Adrenal gland (tissue), 12 donors: Measurements from ENCODE around the gene KDM4C. TPM values are rescaled to one million over a fixed set of nuclear protein-coding genes. Genes with fewer than 3 reads are reported as not detected.

Source experiments
- DNase-seq, 7 donors: peaks; one replicate each; pipeline ENCODE4 v3.0.0-alpha.2; 2019 to 2020
- H3K27ac ChIP-seq, 5 donors: fragments of 200-600 bp; sonication (generic) in 4 of 5; 1 replicate in 3 of 5; 2 replicates in 2 of 5; pipeline versions ENCODE4 v1.5.1 to v1.8.0; 2016 to 2020; ENCODE audit warnings: mild to moderate bottlenecking in 1 of 5
- H3K27me3 ChIP-seq: fragments of 200-600 bp; 2 replicates; pipeline ENCODE4 v1.8.0; 2021
- H3K36me3 ChIP-seq, 2 donors: fragments of 200-600 bp; replicated peaks in 1 of 2; 1 replicate in 1 of 2; 2 replicates in 1 of 2; pipeline versions ENCODE4 v1.5.1 to v1.8.0; 2018 to 2022
- H3K4me1 ChIP-seq, 2 donors: fragments of 200-600 bp; replicated peaks in 1 of 2; 1 replicate in 1 of 2; 2 replicates in 1 of 2; pipeline versions ENCODE4 v1.5.1 to v1.8.0; 2018 to 2021
- H3K4me3 ChIP-seq, 4 donors: fragments of 200-600 bp; sonication (generic) in 3 of 4; one replicate each; pipeline ENCODE4 v1.5.1; 2016 to 2018
- H3K9me3 ChIP-seq, 3 donors: fragments of 200-600 bp; sonication (generic) in 1 of 3; replicated peaks in 1 of 3; 1 replicate in 2 of 3; 2 replicates in 1 of 3; pipeline versions ENCODE4 v1.5.1 to v1.8.0; 2016 to 2021
- POLR2A ChIP-seq, 2 donors: fragments of 450-650 bp; IDR thresholded peaks; one replicate each; pipeline ENCODE4 v1.6.1; 2017; ENCODE audit warnings: antibody characterized with exemption in 2 of 2, mild to moderate bottlenecking in 2 of 2, moderate library complexity in 1 of 2
- WGBS, 4 donors: extraction: QIAGEN DNeasy Blood & Tissue Kit in 2 of 4; methylation state at CpG; one replicate each; pipeline versions ENCODE4 v1.1.5 to v1.1.7; 2013 to 2017; 5-methylcytosine and 5-hydroxymethylcytosine counted together
- intact Hi-C, 2 donors: fragments of 100-400 bp; cut with DNase I; formaldehyde crosslinking; loops; one replicate each; pipeline versions ENCODE4 v1.14.1 to v1.15.0; 2022 to 2023
- polyA plus RNA-seq, 3 donors: library from polyadenylated mRNA; stranded (reverse); fragments of 200-250 nt in 2 of 3; fragments of 350-450 nt in 1 of 3; fragmentation: Illumina TruSeq in 1 of 3; extraction: RNeasy Lipid Tissue Mini Kit (QIAGEN cat#74804) in 1 of 3; gene quantifications; one replicate each; pipeline ENCODE4 v1.2.3, GENCODE V29; 2013 to 2014
- total RNA-seq, 9 donors: library from RNA; depleted of rRNA in 4 of 9; stranded (reverse); fragments of >200 nt in 4 of 9; fragments of 120-200 nt in 1 of 9; fragmentation: NEBNext Ultra II Directional in 1 of 9; extraction: Animal tissue kit (Norgen Biotek cat#: 25700) in 1 of 9; gene quantifications; one replicate each; pipeline versions ENCODE4 v1.1.0 to v1.2.4, GENCODE V29; 2013 to 2023
- TF ChIP-seq, protein P1 (sequence below), 6 experiments: fragments of 450-650 bp in 4 of 6; fragments of 200-600 bp in 2 of 6; sonication (generic) in 1 of 6; IDR thresholded peaks; 1 replicate in 5 of 6; 2 replicates in 1 of 6; pipeline versions ENCODE4 v1.5.1 to v1.8.0; 2016 to 2021; ENCODE audit warnings: antibody characterized with exemption in 6 of 6, mild to moderate bottlenecking in 2 of 6, moderate library complexity in 1 of 6
- donor health status: healthy with polysubstance abuse.
- donor health status: Bipolar disorder and iron deficiency.
- donor health status: DM: yes; HTN: yes; CAD: no.
- donor health status: DM: no; HTN: no; CAD: no.
- donor health status: DM: no; HTN: no; CAD: no.
- donor health status: DM: yes; HTN: yes; CAD: no.

The KDM4C gene
- total and polyA plus RNA-seq, 12 donors = 7.9 to 33.4 (median 23.3) TPM

DNA sequence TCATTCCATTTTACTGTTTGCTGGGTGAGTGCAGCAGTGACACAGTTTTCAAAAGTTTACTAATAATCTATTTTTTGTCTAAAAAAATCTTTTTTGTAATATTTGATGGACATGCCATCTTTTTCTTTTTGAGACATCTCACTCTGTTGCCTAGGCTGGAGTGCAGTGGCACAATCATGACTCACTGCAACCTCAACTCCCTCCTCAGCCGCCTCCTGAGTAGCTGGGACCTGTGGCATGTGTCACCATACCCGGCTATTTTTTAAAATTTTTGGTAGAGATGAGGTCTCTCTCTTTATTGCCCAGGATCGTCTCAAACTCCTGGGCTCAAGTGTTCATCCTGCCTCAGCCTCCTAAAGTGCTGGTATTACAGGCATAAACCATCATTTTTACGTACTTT is 86.0 kb downstream of the KDM4C start:
- DNase-seq = no peak
- no peaks in the 10 kb centered on the region for H3K27me3 ChIP-seq
- TF ChIP-seq POLR2A (IDR thresholded peaks at IDR 0.05) = no peak
- TF ChIP-seq, protein P1, sequence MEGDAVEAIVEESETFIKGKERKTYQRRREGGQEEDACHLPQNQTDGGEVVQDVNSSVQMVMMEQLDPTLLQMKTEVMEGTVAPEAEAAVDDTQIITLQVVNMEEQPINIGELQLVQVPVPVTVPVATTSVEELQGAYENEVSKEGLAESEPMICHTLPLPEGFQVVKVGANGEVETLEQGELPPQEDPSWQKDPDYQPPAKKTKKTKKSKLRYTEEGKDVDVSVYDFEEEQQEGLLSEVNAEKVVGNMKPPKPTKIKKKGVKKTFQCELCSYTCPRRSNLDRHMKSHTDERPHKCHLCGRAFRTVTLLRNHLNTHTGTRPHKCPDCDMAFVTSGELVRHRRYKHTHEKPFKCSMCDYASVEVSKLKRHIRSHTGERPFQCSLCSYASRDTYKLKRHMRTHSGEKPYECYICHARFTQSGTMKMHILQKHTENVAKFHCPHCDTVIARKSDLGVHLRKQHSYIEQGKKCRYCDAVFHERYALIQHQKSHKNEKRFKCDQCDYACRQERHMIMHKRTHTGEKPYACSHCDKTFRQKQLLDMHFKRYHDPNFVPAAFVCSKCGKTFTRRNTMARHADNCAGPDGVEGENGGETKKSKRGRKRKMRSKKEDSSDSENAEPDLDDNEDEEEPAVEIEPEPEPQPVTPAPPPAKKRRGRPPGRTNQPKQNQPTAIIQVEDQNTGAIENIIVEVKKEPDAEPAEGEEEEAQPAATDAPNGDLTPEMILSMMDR (IDR thresholded peaks at IDR 0.05) = no peak
- intact Hi-C loops = no loop called here
- no peak overlapping the region for H3K27ac ChIP-seq
- H3K36me3 ChIP-seq = no peaks in the 10 kb centered on the region
- H3K4me3 ChIP-seq = no peak overlapping the region
- H3K9me3 ChIP-seq = no peaks in the 10 kb centered on the region
- WGBS, 4 donors = 91 to 96% (median 95%) methylated on average over 4 of the region's 4 CpGs
- H3K4me1 ChIP-seq = no peaks in the 10 kb centered on the region

DNA sequence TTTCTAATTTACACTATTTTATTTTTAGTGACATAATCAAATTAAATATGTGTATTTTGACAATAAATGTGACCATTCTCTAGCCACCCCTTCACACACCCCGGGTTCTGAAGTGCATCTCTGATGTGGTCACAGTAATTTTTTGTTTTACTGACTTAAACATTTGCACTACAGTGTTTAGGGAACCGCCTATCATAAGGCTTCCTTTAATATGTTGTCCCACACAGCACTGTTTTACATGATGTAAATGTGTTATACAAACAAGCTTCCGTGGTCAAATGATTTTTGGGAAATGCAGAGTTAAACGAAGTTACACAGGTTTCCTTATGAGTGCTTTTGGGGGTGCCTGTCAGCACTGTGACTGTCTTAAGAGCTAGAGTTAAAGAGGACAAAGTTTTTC is 86.5 kb downstream of the KDM4C start:
- WGBS, 4 donors = 91 to 96% (median 95%) methylated on average over 4 of the region's 4 CpGs
- Histone ChIP-seq H3K27ac (no peak overlapping the region), H3K27me3 (no peaks in the 10 kb centered on the region), H3K4me3 (no peak overlapping the region), H3K9me3 (no peaks in the 10 kb centered on the region), H3K4me1 (no peaks in the 10 kb centered on the region), H3K36me3 (no peaks in the 10 kb centered on the region)
- intact Hi-C loops = no loop called here
- no peak for TF ChIP-seq POLR2A (IDR thresholded peaks at IDR 0.05)
- TF ChIP-seq, protein P1 (IDR thresholded peaks at IDR 0.05) = no peak
- DNase-seq = no peak

DNA sequence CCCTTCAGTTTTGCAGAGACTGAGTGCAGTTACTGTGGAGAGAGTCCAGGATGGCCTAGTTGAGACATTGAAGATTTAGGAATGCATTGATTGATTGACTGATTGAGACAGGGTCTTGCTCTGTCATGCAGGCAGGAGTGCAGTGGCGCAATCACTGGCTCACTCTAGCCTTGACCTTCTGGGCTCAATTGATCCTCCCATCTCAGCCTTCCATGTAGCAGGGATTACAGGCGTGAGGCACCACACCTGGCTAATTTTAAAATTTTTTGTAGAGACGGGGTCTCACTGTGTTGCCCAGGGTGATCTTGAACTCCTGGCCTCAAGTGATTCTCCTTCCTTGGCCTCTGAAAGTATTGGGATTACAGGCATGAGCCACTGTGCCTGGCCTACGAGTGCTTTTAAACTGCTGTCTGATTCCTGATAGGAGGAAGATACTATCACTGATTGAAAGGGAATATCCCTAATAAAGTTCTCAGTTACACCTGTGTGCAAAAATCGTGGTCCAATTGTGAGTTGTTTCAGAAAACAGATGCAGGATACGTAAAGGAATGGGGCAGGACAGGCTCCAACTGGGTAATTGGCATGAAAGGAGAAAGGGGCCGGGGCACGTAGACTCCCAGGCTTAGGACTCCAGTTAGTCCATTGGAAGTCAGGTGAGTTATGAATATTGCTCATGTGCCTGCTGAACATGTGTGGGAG is 87.5 kb downstream of the KDM4C start:
- Histone ChIP-seq H3K27ac (no peak overlapping the region), H3K36me3 (no peaks in the 10 kb centered on the region), H3K27me3 (no peaks in the 10 kb centered on the region), H3K9me3 (no peaks in the 10 kb centered on the region), H3K4me1 (no peaks in the 10 kb centered on the region), H3K4me3 (no peak overlapping the region)
- intact Hi-C loops = no loop called here
- no peak for DNase-seq
- WGBS, 4 donors = 90 to 93% (median 91%) methylated on average over 7 to 8 of the region's 8 CpGs
- no peak for TF ChIP-seq POLR2A (IDR thresholded peaks at IDR 0.05)
- TF ChIP-seq, protein P1 (IDR thresholded peaks at IDR 0.05) = no peak

DNA sequence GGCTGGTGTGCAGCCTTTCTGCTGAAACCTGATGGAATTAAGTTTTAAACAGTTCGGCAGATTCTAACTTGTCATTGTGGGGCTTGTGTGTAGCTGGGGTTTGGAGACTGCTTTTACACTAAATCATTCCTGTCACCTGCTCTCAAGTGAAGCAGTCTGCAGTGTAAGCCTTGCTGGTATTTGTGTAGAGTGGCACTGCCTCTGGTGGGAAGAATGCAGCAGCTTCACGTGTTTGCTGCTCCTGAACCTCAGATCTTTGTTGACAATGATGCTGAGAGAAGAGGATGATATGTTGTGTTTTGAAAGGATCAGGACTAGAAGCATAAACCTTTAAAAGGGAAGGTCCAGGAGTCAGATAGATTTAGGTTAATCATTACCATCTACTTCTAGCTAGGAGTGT is 88.1 kb downstream of the KDM4C start:
- Histone ChIP-seq H3K9me3 (no peaks in the 10 kb centered on the region), H3K4me1 (no peaks in the 10 kb centered on the region), H3K27ac (no peak overlapping the region), H3K27me3 (no peaks in the 10 kb centered on the region), H3K36me3 (no peaks in the 10 kb centered on the region), H3K4me3 (no peak overlapping the region)
- intact Hi-C loops = no loop called here
- no peak for DNase-seq
- no peak for TF ChIP-seq POLR2A (IDR thresholded peaks at IDR 0.05)
- TF ChIP-seq, protein P1 (IDR thresholded peaks at IDR 0.05) = peak in 1 of 6 experiments; percentile 16
- 71 to 84% (median 80%) methylated on average over 2 of the region's 2 CpGs for WGBS, 4 donors
